Ecto neural progenitor cell (in vitro differentiated cells): ENCODE measurements around the gene PRR22.

Experiments used
- DNase-seq: peaks from one replicate; pipeline ENCODE4 v3.0.0-alpha.2; 2018; ENCODE audit warnings: low spot score

PRR22 gene

GRCh38 chr19:5784581-5785147 lies at the start of gene PRR22:
Gene PRR22, minus strand, starts transcription at chr19:5784746. Its CDS starts 86 bp downstream, at chr19:5784660.
- no peak for DNase-seq

GRCh38 chr19:5832527-5833216 lies 48.1 kb upstream of the PRR22 start:
- DNase-seq: no peak

GRCh38 chr19:5832061-5832460 lies 47.5 kb upstream of the PRR22 start:
- no peak for DNase-seq

GRCh38 chr19:5831159-5831558 lies 46.6 kb upstream of the PRR22 start:
- no peak for DNase-seq

- DNase-seq: no peak
These were observed 45.2 kb upstream of the PRR22 start for GRCh38 chr19:5829567-5830310.

- DNase-seq: peak; percentile 78
These were observed 44.4 kb upstream of the PRR22 start for GRCh38 chr19:5828661-5829566.

GRCh38 chr19:5827891-5828660 lies 43.5 kb upstream of the PRR22 start:
- peak; percentile 98 for DNase-seq

GRCh38 chr19:5827342-5827890 lies 42.9 kb upstream of the PRR22 start:
- DNase-seq: no peak

GRCh38 chr19:5826531-5827341 lies 42.2 kb upstream of the PRR22 start:
- peak; percentile 75 for DNase-seq

- no peak for DNase-seq
These were observed 40.6 kb upstream of the PRR22 start for GRCh38 chr19:5825178-5825577.

- no peak for DNase-seq
These were observed 40.2 kb upstream of the PRR22 start for GRCh38 chr19:5824751-5825150.

GRCh38 chr19:5823579-5824281 lies 39.2 kb upstream of the PRR22 start:
- DNase-seq: no peak

- no peak for DNase-seq
These were observed 37.8 kb upstream of the PRR22 start for GRCh38 chr19:5822181-5822844.

- DNase-seq: no peak
These were observed 37.1 kb upstream of the PRR22 start for GRCh38 chr19:5821521-5822180.

- no peak for DNase-seq
These were observed 36.2 kb upstream of the PRR22 start for GRCh38 chr19:5820785-5821184.

- no peak for DNase-seq
These were observed 34.0 kb upstream of the PRR22 start for GRCh38 chr19:5818594-5818993.

- DNase-seq: no peak
These were observed 32.7 kb upstream of the PRR22 start for GRCh38 chr19:5817218-5817617.

GRCh38 chr19:5814852-5815246 lies 30.3 kb upstream of the PRR22 start:
- DNase-seq: no peak
